ENCODE data around the gene SORCS1. TPM values are rescaled to one million over a fixed set of nuclear protein-coding genes. Genes with fewer than 3 reads are reported as not detected.

SORCS1 gene
- polyA plus RNA-seq, 1 donor (not counting 4 experiments of a cell fraction or from before 2014, with no cell fraction given), result not detected

GRCh38 chr10:107056182-107056581, 108.3 kb downstream of the SORCS1 start:
- Histone ChIP-seq H3K4me3 (ENCODE audit: control insufficient read depth in 2 of 3, extremely low read depth in 1 of 3, insufficient read depth in 2 of 3, low read depth in 1 of 3, low read length in 3 of 3) (no peak overlapping the region), H3K9me3 (ENCODE audit: control insufficient read depth, low read depth, low read length) (no peaks in the 10 kb centered on the region), H3K4me1 (ENCODE audit: control insufficient read depth, extremely low read depth, insufficient read depth, low read length) (no peaks in the 10 kb centered on the region), H3K9me1 (ENCODE audit: control insufficient read depth, extremely low read depth, insufficient read depth, low read length) (no peaks in the 10 kb centered on the region), H3K79me2 (ENCODE audit: control insufficient read depth, insufficient read depth, low read length) (no peaks in the 10 kb centered on the region), H3K27ac (ENCODE audit: control insufficient read depth, insufficient read depth, low read length) (no peak overlapping the region), H4K20me1 (ENCODE audit: control insufficient read depth, extremely low read depth, insufficient read depth, low read length) (no peaks in the 10 kb centered on the region), H3K27me3 (ENCODE audit: control insufficient read depth, extremely low read depth, insufficient read depth, low read length) (no peaks in the 10 kb centered on the region), H3K4me2 (ENCODE audit: control insufficient read depth, extremely low read depth, insufficient read depth, low read depth, low read length) (no peak overlapping the region), H3K36me3 (ENCODE audit: control insufficient read depth in 2 of 2, extremely low read depth in 1 of 2, insufficient read depth in 2 of 2, low read length in 2 of 2) (no peaks in the 10 kb centered on the region), H3K9ac (ENCODE audit: control insufficient read depth, extremely low read depth, insufficient read depth, low read length) (no peak overlapping the region), H2AFZ (ENCODE audit: control insufficient read depth, low read length) (no peak overlapping the region)
- DNase-seq (ENCODE audit: low read depth, low spot score), result no peak
- no peak for FAIRE-seq
- TF ChIP-seq CTCF (optimal IDR thresholded peaks at IDR 0.05 in 1 of 3, IDR thresholded peaks at IDR 0.05 in 1 of 3, conservative IDR thresholded peaks at IDR 0.05 in 1 of 3; ENCODE audit: extremely low read depth in 1 of 3, insufficient read depth in 2 of 3, low read length in 3 of 3) (no peak), EZH2 (IDR thresholded peaks at IDR 0.05; ENCODE audit: low read length) (no peak)
- dilution Hi-C loops (cut with MboI; ENCODE audit: extremely low pct_ligation_motif_present, low sequenced_read_pairs), result no loop called here

- Histone ChIP-seq H4K20me1 (ENCODE audit: control insufficient read depth, extremely low read depth, insufficient read depth, low read length) (no peaks in the 10 kb centered on the region), H3K27ac (ENCODE audit: control insufficient read depth, insufficient read depth, low read length) (no peak overlapping the region), H3K36me3 (ENCODE audit: control insufficient read depth in 2 of 2, extremely low read depth in 1 of 2, insufficient read depth in 2 of 2, low read length in 2 of 2) (no peaks in the 10 kb centered on the region), H3K79me2 (ENCODE audit: control insufficient read depth, insufficient read depth, low read length) (no peaks in the 10 kb centered on the region), H2AFZ (ENCODE audit: control insufficient read depth, low read length) (no peak overlapping the region), H3K9ac (ENCODE audit: control insufficient read depth, extremely low read depth, insufficient read depth, low read length) (no peak overlapping the region), H3K4me3 (ENCODE audit: control insufficient read depth in 2 of 3, extremely low read depth in 1 of 3, insufficient read depth in 2 of 3, low read depth in 1 of 3, low read length in 3 of 3) (no peak overlapping the region), H3K4me2 (ENCODE audit: control insufficient read depth, extremely low read depth, insufficient read depth, low read depth, low read length) (no peak overlapping the region), H3K9me3 (ENCODE audit: control insufficient read depth, low read depth, low read length) (no peaks in the 10 kb centered on the region), H3K27me3 (ENCODE audit: control insufficient read depth, extremely low read depth, insufficient read depth, low read length) (no peaks in the 10 kb centered on the region), H3K4me1 (ENCODE audit: control insufficient read depth, extremely low read depth, insufficient read depth, low read length) (no peaks in the 10 kb centered on the region), H3K9me1 (ENCODE audit: control insufficient read depth, extremely low read depth, insufficient read depth, low read length) (no peaks in the 10 kb centered on the region)
- FAIRE-seq, result no peak
- DNase-seq (ENCODE audit: low read depth, low spot score), result no peak
- TF ChIP-seq CTCF (optimal IDR thresholded peaks at IDR 0.05 in 1 of 3, IDR thresholded peaks at IDR 0.05 in 1 of 3, conservative IDR thresholded peaks at IDR 0.05 in 1 of 3; ENCODE audit: extremely low read depth in 1 of 3, insufficient read depth in 2 of 3, low read length in 3 of 3), result no peak
- TF ChIP-seq EZH2 (IDR thresholded peaks at IDR 0.05; ENCODE audit: low read length), result no peak
- dilution Hi-C loops (cut with MboI; ENCODE audit: extremely low pct_ligation_motif_present, low sequenced_read_pairs), result no loop called here
These were observed 109.9 kb downstream of the SORCS1 start for GRCh38 chr10:107054469-107055156.

Data from keratinocyte (primary cell).